ENCODE data around the gene TRMT6.

TRMT6 gene

GRCh38 chr20:5893052-5893451 lies 57.3 kb downstream of the TRMT6 start:
- DNase-seq: no peak

GRCh38 chr20:5890773-5891441 lies 59.4 kb downstream of the TRMT6 start:
- no peak for DNase-seq

GRCh38 chr20:5888041-5888440 lies 62.3 kb downstream of the TRMT6 start:
- no peak for DNase-seq

- no peak for DNase-seq
Observed at GRCh38 chr20:5887386-5887785, 62.9 kb downstream of the TRMT6 start.

Measured in hippocampal formation (tissue), 2 donors.